ENCODE data around the gene SLC35A3.
"Not testable (repeated sequence)": the region's sequence is repeated elsewhere in the genome, so short reads cannot be mapped to it uniquely, and the experiment has no call there.

Gene SLC35A3

DNA sequence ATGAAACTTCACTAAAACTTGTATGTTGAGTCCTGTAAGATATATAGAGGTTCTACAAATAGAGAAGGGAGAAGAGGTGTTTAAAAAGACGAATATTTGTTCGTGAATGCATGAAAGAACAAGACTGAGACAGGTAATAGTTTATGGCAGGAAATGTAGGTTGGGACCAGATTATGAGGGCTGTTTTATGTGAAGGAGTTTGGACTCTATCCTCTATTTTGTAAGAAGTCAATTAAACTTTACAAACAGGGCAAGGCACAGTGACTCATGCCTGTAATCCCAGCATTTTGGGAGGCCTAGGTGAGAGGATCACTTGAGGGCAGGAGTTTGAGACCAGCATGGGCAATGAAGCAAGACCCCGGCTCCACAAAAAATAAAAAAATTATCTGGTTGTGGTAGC lies 5.7 kb downstream of the SLC35A3 start:
- no peak for DNase-seq

DNA sequence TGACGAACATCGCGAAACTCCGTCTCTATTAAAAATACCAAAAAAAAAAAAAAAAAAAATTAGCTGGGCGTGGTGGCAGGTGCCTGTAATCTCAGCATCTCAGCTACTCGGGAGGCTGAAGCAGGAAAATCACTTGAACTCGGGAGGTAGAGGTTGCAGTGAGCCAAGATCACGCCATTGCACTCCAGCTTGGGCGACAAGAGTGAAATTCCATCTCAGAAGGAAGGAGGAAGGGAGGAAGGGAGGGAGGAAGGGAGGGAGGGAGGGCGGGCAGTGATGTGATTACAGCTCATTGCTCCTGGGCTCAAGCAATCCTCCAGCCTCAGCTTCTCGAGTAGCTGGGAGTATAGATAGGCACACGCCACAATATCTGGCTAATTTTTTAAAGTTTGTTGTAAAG lies 7.5 kb downstream of the SLC35A3 start:
- not testable (repeated sequence) for DNase-seq

DNA sequence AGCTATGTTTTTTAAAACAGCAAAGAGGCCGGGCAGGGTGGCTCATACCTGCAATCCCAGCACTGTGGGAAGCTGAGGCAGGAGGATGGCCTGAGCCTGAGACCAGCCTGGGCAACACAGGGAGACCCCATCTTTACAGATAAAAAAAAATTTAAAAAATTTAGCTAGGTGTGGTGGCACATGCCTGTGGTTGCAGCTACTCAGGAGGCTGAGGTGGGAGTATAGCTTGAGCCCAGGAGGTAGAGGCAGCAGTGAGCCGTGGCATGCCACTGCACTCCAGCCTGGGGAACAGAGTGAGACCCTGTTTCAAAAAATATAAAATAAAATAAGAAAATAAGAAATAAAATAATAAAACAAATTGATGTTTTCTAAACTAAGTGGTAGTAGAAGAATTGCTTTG lies 8.4 kb downstream of the SLC35A3 start:
- DNase-seq: no peak

- no peak for DNase-seq
These were observed 9.3 kb downstream of the SLC35A3 start for GRCh38 chr1:99979091-99979490.

GRCh38 chr1:99980928-99981327 lies 11.1 kb downstream of the SLC35A3 start:
- DNase-seq: no peak

DNA sequence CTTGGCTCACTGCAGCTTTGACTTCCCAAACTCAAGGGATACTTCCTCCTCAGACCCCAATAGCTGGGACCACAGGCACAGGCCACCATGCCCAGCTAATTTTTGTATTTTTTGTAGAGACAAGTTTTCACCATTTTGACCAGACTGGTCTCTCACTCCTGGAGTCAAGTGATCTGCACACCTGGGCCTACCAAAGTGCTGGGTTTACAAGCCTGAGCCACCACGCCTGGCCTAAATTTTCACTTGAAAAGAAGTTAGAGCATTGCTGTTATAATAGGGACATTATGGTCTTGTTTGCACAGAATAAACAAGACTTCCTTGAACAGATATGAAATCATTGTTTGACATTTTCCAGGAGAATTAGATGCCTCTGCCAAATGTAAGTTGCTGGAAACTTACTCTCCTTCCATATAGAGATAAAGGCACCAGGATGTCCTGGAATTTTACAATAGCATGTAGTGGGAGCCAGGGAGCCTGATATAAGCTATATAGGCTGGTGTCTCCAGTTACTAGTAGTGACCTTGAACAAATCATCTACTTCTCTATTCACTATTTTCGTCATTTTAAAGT lies 16.9 kb downstream of the SLC35A3 start:
- no peak for DNase-seq

GRCh38 chr1:99988210-99988765 lies 18.5 kb downstream of the SLC35A3 start:
- no peak for DNase-seq

- DNase-seq: no peak
These were observed 22.4 kb downstream of the SLC35A3 start for GRCh38 chr1:99992044-99992722.

DNA sequence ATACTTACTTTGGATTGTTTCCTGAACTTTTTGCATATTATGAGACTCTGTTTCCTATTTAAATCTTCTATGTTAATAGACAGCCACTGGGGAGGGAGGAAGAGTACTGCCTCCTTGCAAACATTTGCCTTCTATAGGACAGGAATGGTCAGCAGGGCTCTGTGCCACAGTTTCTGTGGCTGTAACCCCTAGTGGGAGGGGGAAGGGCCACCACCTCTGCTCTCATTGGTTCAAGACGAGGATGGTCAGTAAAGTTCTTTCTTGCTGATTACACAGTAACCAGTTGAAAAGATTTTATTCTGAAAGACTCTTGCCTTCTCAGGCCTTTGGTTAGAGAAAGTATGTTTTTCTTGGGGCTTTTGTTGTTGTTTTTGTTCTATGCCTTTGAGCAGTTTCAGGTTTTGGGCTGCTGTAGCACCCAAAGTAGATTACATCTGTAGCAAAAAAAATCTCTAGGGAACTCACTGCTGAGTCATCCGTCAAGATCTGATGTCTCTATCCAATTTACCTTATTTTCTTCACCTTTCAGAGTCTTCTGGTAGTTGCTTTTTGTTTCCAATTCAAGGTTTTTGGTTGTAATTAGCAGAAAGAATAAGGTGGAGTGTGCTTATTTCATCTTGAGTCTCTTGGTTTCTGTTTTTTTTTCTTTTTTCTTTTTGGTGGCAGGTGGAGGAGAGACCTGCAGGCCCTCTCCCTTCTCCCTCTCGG lies 23.1 kb downstream of the SLC35A3 start:
- no peak for DNase-seq

- DNase-seq: no peak
These were observed 23.7 kb downstream of the SLC35A3 start for GRCh38 chr1:99993468-99993845.

DNA sequence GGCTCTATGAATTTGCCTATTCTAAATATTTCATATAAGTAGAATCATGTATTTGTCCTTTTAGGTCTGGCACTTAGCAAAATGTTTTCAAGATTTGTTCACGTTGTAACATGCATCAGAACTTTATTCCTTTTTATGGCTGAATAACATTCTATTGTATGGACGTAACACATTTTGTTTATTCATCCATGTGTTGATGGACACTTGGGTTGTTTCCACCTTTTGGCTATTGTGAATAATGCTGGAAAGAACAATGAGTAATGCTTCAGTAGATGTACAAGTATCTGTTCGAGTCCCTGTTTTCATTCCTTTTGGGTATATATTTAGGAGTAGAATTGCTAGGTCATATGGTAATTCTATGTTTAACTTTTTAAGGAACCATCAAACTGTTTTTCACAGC lies 24.7 kb downstream of the SLC35A3 start:
- no peak for DNase-seq

DNA sequence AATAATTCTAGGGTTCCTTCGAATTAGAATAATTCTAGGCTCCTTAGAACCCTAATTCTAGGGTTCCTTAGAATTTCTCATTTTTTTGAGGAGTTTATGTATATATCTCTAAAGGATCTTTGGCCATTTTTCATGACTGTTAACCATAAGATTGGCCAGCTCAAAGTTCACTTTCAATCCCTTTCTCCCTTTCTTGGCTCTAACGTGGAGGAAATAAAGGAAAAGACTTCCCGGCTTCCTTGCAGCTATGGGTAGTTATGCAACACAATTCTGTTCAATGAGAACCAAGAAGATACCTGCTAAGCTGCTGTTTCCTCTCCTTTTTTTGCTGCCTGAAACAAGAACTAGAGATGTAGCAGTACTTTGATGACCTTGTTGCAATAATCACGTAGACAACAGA lies 27.2 kb downstream of the SLC35A3 start:
- DNase-seq: no peak

DNA sequence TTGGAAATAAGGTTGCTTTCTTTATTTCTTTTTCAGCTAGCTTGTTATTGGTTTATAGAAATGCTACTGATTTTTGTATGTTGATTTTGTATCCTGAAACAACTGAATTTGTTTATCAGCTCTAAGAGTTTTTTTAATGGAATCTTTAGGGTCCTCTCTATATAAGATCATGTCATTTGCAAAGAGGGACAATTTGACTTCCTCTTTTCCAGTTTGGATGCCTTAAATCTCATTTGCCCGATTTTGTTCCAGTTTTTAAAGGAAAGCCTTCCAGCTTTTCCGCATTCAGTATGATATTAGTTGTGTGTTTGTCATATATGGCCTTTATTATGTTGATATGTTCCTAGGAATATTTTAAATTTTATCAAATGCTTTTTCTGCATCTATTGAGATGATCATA lies 31.7 kb downstream of the SLC35A3 start:
- DNase-seq: no peak

DNA sequence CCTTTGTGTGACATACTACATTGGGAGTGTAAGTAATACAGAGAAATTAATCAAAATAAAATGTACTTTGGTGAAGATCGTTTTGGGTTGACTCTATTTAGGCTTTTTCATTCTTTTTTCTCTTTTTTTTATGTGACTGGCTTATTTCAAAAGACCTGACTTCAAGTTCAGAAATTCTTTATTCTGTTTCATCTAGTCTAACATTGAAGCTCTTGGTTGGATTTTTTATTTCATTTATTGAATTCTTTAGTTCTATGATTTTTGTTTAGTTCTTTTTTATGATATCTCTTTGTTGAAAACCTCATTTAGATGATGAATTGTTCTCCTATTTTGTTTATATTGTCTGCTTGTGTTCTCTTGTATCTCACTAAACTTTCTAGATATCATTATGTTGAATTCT lies 35.6 kb downstream of the SLC35A3 start:
- DNase-seq: no peak

- DNase-seq: no peak
These were observed 36.9 kb downstream of the SLC35A3 start for GRCh38 chr1:100006688-100007087.

- DNase-seq: no peak
These were observed 39.7 kb downstream of the SLC35A3 start for GRCh38 chr1:100009458-100009857.

GRCh38 chr1:100010804-100011203 lies 41.0 kb downstream of the SLC35A3 start:
- DNase-seq: no peak

DNA sequence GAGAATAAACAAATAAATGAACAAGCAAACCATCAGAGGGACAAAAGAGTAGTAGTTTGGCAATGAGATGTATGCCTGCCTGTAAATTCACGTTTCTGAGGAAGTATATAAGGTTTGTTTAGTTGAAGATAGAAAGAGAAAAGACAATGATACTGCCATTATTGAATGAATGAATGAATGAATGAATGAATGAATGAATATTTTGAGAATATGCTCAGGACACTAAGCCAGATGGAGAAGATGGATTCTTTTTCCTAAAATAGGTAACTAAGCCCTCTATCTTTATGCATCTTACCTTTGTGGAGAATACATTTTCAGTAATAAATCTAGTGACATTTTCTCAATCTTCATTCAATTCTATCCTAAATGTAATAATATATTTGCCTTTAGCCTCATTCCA lies 49.4 kb downstream of the SLC35A3 start:
- no peak for DNase-seq

DNA sequence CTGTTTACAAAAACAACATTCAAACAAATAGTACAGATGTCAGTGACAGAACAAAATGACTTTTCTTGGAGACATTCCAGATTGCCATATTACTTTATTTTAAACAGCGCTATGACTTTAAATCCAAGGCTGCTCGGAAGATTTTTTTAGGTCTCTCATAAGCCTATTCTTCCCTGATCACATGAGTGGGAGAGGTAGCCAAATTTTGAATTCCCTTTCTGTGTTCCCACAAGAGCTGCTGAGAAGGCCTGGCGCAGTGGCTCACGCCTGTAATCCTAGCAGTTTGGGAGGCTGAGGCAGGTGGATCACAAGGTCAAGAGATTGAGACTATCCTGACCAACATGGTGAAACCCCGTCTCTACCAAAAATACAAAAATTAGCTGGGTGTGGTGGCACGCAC lies 53.7 kb downstream of the SLC35A3 start:
- DNase-seq: no peak

DNA sequence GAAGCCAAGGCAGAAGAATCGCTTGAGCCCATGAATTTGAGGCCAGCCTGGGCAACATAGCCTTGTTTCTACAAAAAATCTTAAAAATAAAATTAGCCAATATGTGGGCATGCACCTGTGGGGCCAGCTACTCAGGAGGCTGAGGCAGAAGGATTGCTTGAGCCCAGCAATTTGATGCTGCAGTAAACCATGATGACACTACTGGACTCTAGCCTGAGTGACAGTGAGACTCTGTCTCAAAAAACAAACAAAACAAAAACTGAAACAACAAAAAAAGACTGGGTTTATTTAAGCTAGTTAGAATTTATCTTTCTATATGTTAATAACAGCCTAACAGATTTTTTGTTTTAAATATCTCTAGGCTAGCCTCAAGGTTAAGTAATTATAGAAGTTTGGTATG lies 57.4 kb downstream of the SLC35A3 start:
- DNase-seq: no peak

GRCh38 chr1:100028765-100029164 lies 59.0 kb downstream of the SLC35A3 start:
- DNase-seq: no peak

- DNase-seq: peak; percentile 11 to 18
These were observed 64.7 kb downstream of the SLC35A3 start for GRCh38 chr1:100034470-100034869.

GRCh38 chr1:100035214-100035613 lies 65.4 kb downstream of the SLC35A3 start:
- DNase-seq: no peak
